Erythroblast (primary cell): Measurements from ENCODE around the gene C19orf47.

Source experiments
- DNase-seq, 2 experiments: peaks; one replicate each; lab custom pipeline; 2025; lab: John Stamatoyannopoulos, UW
- GATA1 ChIP-seq: IDR thresholded peaks from 2 replicates; pipeline ENCODE4 v1.6.1; 2011; ENCODE audit warnings: low read depth, mild to moderate bottlenecking, control low read depth, low read length, moderate library complexity
- POLR2A ChIP-seq: IDR thresholded peaks from 2 replicates; pipeline ENCODE4 v1.6.1; 2011; ENCODE audit warnings: mild to moderate bottlenecking, low read length

C19orf47 gene

DNA sequence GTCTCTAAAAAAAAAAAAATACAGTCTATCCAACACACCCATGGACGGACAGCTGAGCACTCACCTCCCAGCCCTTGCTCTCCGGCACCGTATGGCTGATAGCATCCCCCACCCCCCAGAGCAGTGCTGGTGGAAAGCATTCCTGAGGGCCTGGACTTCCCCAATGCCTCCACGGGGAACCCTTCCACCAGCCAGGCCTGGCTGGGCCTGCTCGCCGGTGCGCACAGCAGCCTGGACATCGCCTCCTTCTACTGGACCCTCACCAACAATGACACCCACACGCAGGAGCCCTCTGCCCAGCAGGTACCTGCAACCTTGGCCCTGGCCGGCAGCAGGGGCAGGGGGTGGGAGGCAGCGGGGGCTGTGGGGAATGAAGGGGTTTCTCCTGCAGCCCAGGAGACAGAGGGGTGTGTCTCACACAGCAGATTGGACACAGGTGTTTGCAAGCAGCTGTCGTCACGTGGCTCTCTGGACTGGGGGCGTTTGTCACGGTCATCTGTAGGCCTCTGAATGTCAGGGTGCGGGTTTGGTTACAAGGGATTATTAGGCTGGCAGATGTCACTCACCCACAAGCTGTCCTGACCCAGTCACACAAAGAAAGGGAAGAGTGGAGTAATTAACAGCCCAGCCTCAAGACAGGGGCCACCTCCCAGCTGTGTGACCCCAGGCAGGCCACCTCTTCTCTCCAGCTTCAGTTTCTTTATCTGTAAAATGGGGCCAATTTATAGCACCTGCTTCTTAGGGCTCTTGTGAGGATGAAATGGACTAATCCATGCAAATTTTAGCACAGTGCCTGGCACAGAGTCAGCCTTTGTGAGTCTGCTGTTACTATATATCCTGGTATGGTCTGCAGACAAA lies 19.6 kb upstream of the C19orf47 start:
- DNase-seq = no peak
- TF ChIP-seq GATA1 (no peak), POLR2A (no peak)

DNA sequence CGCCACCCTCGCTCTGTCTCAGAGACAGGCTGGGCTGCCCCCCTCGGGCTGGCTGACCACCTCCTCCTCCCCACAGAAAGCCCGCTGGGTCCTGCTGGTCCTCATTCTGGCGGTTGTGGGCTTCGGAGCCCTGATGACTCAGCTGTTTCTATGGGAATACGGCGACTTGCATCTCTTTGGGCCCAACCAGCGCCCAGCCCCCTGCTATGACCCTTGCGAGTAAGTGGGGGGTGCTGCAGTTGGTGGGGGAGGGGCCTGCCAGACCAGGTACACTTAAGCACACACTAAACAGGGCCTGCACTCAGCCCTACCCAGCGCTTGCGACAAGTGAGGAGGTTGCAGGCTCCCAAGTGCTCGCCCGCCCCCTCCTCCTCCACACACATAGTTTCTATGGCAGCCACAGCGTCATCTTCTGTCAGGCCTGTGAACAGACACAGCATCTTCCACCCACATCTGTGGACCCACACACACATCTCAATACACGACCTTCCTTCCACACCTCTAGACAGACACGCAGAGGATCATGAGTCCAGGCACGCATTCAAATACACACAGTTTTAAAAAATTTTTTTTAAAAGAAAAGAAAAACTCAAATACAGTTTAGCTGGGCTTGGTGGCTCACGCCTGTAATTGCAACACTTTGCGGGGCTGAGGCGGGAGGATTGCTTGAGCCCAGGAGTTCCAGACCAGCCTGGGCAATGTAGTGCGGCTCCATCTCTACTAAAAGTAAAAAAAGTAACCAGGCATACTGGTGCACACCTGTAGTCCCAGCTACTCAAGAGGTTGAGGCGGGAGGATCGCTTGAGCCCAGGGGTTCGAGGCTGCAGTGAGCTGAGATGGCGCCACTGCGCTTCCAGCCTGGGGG lies 18.7 kb upstream of the C19orf47 start:
- DNase-seq = peak; percentile 42 to 44

DNA sequence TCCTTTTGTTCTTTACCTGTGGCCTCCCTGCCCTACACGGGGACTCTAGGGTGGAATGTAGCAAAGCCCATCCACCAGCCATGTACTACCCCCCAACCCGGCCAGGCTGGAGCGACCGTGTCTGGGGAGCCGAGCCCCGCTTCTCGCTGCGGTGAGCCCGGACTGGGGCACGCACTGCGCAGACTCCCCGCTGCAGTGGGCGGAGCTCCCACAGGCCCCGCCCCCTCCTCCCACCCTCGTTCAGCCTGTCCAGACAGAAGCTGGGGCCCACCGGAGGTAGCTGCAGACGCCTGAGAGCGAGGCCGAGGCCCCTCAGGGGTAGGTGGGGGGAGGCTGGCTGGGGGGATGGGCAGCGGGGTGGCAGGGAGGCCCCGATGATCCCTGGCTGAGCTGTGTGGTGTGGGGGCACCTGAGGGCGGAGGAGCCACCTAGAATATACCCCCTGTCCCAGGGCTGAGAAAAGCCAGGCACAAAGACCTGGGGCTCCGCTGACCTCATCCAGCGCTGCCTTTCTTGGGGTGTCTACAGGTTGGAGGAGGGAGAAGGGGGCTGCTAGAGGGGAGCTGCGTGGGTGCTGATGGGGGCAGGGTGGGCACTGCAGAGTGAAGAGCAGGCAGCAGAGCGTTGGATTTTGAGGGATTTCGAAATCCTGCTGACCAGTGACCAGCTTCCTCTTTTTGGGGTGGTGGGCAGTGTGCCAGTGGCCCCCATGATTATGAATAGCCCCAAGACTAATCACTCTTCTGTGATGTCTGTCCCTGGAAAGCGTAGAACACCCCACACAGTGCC lies 17.6 kb upstream of the C19orf47 start:
- DNase-seq = peak; percentile 87 to 92
- TF ChIP-seq POLR2A = no peak
- TF ChIP-seq GATA1 = no peak

More for the DNA sequence above, 18.7 kb upstream of the C19orf47 start:
- no peak for TF ChIP-seq GATA1
- TF ChIP-seq POLR2A = no peak

DNA sequence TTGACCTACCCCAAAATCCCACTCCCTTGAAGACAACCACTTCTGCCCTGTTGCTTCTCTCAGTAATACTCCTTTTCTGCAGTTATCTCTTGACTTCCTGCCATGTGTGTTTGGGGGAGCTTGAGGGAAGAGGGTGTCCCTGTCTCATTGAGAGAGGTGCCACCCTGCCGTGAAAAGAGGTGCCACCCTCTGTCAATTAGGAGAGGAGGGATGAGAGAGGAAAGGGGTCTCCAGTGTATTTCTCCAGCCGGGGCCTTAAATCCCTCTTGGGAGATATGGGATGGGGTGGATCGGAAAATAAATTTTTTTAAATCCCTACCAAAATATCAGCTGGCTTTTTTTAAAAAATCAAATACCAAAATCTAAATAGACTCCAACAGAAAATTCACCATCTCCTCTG lies 16.8 kb upstream of the C19orf47 start:
- TF ChIP-seq POLR2A (no peak), GATA1 (no peak)
- peak in 1 of 2 experiments; percentile 30 for DNase-seq

DNA sequence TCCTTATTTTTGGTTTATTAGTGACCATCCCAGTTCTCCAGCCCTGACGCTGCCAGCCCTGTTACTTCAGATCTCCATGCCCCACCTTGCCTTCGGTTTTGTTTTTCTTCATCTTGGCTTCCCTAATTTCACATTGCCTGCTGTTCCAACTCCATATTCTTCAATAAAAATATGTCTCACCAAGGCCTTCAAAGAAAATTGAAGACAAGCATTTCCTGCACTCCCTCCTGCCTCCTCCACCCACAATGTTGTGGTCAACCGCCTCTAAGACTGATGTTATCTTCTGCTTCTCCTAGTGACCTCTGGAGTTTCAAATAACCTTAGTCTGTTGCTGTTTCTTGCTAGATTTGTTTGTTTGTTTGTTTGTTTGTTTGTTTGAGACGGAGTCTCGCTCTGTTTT lies 14.9 kb upstream of the C19orf47 start:
- TF ChIP-seq POLR2A (no peak), GATA1 (no peak)
- peak; percentile 49 to 67 for DNase-seq

DNA sequence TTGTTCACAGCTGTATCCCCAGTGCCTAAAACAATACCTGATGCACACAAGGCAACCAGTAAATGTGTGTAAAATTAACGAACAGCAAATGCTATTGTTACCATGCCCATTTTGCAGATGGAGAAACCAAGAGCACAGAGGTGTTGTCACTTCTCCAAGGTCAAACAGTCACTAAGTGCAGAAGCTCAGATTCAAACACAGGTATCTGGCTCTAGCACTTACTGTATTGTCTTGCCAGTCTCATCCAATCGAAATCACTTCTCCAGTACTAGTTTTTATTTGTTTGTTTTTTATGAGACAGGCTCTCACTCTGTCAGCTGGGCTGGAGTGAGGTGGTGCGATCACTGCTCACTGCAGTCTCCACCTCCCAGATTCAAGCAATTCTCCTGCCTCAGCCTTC lies 14.0 kb upstream of the C19orf47 start:
- TF ChIP-seq POLR2A = no peak
- no peak for TF ChIP-seq GATA1
- DNase-seq = no peak

DNA sequence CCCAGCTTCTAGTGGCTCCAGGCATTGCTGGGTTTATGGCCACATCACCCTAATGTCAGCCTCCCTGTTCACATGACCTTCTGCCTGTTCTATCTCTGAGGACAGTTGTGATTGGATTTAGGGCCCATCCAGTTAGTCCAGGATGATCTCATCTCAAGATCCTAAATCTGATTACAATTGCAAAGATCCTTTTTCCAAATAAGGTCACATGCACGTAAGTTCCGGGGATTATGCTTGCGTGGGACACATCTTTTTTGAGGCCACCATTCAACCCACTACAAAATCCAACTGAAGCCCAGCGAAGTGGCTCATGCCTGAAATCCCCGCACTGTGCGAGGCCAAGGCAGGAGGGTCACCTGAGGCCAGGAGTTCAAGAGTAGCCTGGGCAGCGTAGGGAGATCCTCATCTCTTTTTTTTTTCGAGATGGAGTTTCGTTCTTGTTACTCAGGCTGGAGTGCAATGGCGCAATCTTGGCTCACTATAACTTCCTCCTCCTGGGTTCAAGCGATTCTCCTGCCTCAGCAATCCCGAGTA lies 12.6 kb upstream of the C19orf47 start:
- no peak for TF ChIP-seq POLR2A
- no peak for TF ChIP-seq GATA1
- DNase-seq = no peak

DNA sequence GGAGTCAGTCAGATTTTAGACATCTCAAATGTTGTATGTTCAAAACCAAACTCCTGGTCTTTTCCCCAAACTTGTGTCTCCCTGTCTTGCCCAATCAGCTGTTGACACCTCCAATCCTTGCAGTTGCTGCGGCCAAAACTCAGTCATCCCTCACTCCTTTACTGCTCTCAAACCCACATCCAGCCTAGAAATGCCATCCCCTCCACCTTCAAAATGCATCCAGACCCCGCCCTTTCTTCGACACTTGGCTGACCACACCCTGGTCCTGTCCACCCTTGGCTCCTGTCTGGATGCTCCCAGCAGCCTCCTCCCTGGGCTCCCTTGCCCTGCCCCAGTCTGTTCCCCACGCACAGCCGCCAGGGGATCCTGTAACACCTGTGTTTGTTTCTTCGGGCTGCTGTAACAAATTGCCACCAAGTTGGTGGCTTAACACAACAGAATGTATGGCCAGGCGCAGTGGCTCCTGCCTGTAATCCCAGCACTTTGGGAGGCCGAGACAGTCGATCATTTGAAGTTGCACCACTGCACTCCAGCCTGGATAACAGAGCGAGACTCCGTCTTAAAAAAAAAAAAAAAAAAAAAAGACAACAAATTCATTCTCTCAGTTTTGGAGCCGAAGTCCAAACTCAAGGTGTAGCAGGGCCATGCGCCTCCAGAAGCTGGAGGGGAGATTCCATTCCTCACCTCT lies 12.0 kb upstream of the C19orf47 start:
- no peak for TF ChIP-seq GATA1
- no peak for DNase-seq

DNA sequence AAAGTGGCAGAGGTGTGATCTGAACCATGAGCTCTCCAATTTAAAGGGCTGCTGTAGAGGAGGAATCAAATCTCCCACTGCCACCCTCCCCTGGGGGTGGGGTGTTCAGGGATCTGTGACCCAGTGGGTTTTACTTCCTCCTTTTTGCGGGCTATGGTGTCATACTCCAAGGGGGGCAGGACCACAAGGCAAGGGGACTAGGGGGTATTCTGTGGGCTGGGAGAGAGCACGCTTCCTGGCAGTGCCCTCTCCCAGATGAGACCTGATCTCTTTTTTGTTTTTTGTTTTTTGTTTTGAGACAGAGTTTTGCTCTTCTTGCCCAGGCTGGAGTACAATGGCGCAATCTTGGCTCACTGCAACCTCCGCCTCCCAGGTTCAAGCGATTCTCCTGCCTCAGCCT lies 10.6 kb upstream of the C19orf47 start:
- TF ChIP-seq GATA1 (no peak), POLR2A (no peak)
- no peak for DNase-seq

DNA sequence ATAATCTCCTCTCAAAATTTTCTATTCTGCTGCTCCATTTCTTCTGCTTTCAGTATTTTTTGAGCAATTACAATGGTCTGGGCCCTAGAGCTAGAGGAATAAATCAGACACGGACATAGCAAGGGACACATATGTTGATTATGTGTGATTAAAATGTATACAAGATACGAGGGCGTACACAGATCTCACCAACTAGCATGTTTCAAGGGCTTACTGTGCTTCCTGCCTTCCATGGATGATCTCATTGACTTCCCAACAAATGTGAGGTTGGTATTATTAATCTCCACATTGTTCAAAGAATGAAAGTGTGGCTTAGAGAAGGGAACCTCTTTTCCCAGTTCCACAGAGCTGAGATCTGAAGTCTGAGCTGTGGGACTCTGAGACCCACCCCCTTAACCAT lies 9.4 kb upstream of the C19orf47 start:
- TF ChIP-seq POLR2A = no peak
- no peak for TF ChIP-seq GATA1
- no peak for DNase-seq

DNA sequence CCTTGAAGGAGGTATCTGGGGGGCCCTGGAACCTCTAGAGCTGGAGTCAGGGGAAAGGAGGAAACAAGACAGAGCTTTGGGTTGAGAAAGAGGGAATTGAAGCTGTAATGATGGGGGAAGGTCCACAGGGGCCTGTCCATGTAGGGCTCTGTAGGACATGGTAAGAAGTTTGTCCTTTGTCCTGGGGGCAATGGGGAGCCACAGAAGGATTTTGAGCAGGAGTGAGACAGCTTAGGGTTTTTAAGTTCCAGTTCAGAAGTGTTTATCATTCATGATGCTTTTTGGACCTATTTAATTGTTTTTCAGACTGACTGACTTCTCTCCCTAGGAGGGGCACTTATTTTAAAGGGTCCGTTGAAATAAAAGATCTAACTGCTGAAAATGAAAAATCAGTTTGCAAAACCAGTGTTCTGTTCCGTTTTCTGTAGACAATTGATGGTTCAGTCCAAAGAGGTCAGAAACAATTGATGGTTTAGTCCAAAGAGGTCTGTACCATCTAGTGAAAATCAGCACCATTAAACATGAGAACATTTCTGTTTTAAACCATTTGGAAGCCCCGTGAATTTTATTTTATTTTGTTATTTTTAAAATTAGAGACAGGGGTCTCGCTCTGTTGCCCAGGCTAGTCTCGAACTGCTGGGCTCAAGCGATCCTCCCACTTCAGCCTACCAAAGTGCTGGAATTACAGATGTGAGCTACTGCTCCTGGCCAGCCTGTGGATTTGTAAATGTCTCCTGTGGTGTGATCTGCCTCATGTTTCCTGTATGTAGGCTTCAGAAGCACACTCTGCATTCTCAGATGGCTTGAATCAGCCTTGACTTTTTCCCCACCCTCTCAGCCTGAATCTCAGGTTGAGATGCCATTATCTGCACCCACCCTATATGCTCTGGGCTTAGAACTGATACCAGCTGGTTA lies 8.7 kb upstream of the C19orf47 start:
- DNase-seq = no peak
- TF ChIP-seq POLR2A (no peak), GATA1 (no peak)
